IMR-90 (cell line): ENCODE data around the gene BORA. TPM values are rescaled to one million over a fixed set of nuclear protein-coding genes. Genes with fewer than 3 reads are reported as not detected.
A peak's percentile ranks its signal among the peaks of the same experiment; 100 is the strongest.

Source experiments
- ATAC-seq: fragments of 200-7000 bp; cut with Tn5 transposase; 2 replicates; pipeline ENCODE4 v1.9.1; 2020; ENCODE audit warnings: low read depth, mild to moderate bottlenecking, moderate library complexity
- BruUV-seq: library from RNA; stranded (reverse); fragments of 400-500 nt; replicated peaks from 2 replicates; lab custom pipeline; 2021; lab: Mats Ljungman, UMichigan
- CTCF ChIA-PET: fragments of 300-600 bp; formaldehyde crosslinking; extraction: SDS; loops from one replicate; lab custom pipeline; 2021; ENCODE audit warnings: antibody characterized with exemption; lab: Yijun Ruan, JAX
- POLR2A ChIA-PET: fragments of 300-600 bp; sonication (Branson Sonifier 250); formaldehyde crosslinking; loops from one replicate; lab custom pipeline; 2022; ENCODE audit warnings: antibody characterized with exemption; ENCODE audit not compliant: unreplicated experiment; lab: Charles Lee
- DNase-seq: peaks from one replicate; pipeline ENCODE4 v3.0.0; 2013
- H2AFZ ChIP-seq: replicated peaks from 2 replicates; pipeline ENCODE3; 2013; ENCODE audit warnings: low read length, mild to moderate bottlenecking; ENCODE audit not compliant: poor library complexity
- H2AK5ac ChIP-seq: 2 replicates; pipeline ENCODE4 v1.6.1; 2013; ENCODE audit warnings: low read depth, low read length, inconsistent platforms
- H2AK9ac ChIP-seq: replicated peaks from 2 replicates; pipeline ENCODE3; 2013; ENCODE audit warnings: mild to moderate bottlenecking, low read depth, low read length, moderate library complexity; ENCODE audit not compliant: poor library complexity
- H2BK120ac ChIP-seq: 2 replicates; pipeline ENCODE4 v1.6.1; 2013; ENCODE audit warnings: low read depth, low read length, inconsistent platforms
- H2BK15ac ChIP-seq: 3 replicates; pipeline ENCODE4 v1.6.1; 2013; ENCODE audit warnings: low read depth, low read length, inconsistent platforms
- H2BK20ac ChIP-seq: 2 replicates; pipeline ENCODE4 v1.6.1; 2013; ENCODE audit warnings: low read depth, mild to moderate bottlenecking, inconsistent platforms, low read length, moderate library complexity
- H2BK5ac ChIP-seq: 2 replicates; pipeline ENCODE4 v1.6.1; 2013; ENCODE audit warnings: mild to moderate bottlenecking, low read depth, low read length, inconsistent platforms; ENCODE audit not compliant: poor library complexity, severe bottlenecking
- H3K14ac ChIP-seq: replicated peaks from 2 replicates; pipeline ENCODE4 v1.6.1; 2013; ENCODE audit warnings: low read depth, low read length, inconsistent platforms
- H3K18ac ChIP-seq: 2 replicates; pipeline ENCODE4 v1.6.1; 2013; ENCODE audit warnings: low read depth, low read length, control low read depth
- H3K23ac ChIP-seq: 2 replicates; pipeline ENCODE4 v1.6.1; 2013; ENCODE audit warnings: low read depth, low read length, inconsistent platforms
- H3K27ac ChIP-seq: 2 replicates; pipeline ENCODE4 v1.5.1; 2013; ENCODE audit warnings: mild to moderate bottlenecking, control low read depth, low read length; ENCODE audit not compliant: insufficient read depth
- H3K27me3 ChIP-seq: 2 replicates; pipeline ENCODE4 v1.6.1; 2013; ENCODE audit warnings: low read length; ENCODE audit not compliant: control insufficient read depth, insufficient read depth
- H3K36me3 ChIP-seq: 2 replicates; pipeline ENCODE4 v1.6.1; 2013; ENCODE audit warnings: low read length, mixed read lengths; ENCODE audit not compliant: control insufficient read depth, insufficient read depth
- H3K4ac ChIP-seq: 2 replicates; pipeline ENCODE4 v1.6.1; 2013; ENCODE audit warnings: low read depth, low read length, inconsistent platforms
- H3K4me1 ChIP-seq: 2 replicates; pipeline ENCODE4 v1.6.1; 2013; ENCODE audit warnings: low read length, mixed read lengths; ENCODE audit not compliant: control insufficient read depth, insufficient read depth
- H3K4me2 ChIP-seq: 2 replicates; pipeline ENCODE4 v1.6.1; 2013; ENCODE audit warnings: low read depth, mild to moderate bottlenecking, control low read depth, low read length, moderate library complexity
- H3K4me3 ChIP-seq: 2 replicates; pipeline ENCODE4 v1.5.1; 2013; ENCODE audit warnings: low read depth, mild to moderate bottlenecking, control low read depth, low read length, moderate library complexity; ENCODE audit not compliant: insufficient read depth
- H3K56ac ChIP-seq: 2 replicates; pipeline ENCODE4 v1.6.1; 2013; ENCODE audit warnings: low read length, inconsistent platforms; ENCODE audit not compliant: insufficient read depth; ENCODE audit errors: extremely low read depth
- H3K79me1 ChIP-seq, 2 experiments: 2 replicates each; pipeline ENCODE4 v1.6.1; 2013; ENCODE audit warnings: low read length in 2 of 2, inconsistent platforms in 1 of 2, low read depth in 1 of 2
- H3K9ac ChIP-seq: 2 replicates; pipeline ENCODE4 v1.6.1; 2013; ENCODE audit warnings: low read depth, low read length, control low read depth
- H3K9me1 ChIP-seq: 2 replicates; pipeline ENCODE4 v1.6.1; 2013; ENCODE audit warnings: low read length, inconsistent platforms; ENCODE audit not compliant: insufficient read depth
- H3K9me3 ChIP-seq: 2 replicates; pipeline ENCODE4 v1.6.1; 2013; ENCODE audit warnings: low read length; ENCODE audit not compliant: control insufficient read depth, insufficient read depth
- H4K20me1 ChIP-seq: 2 replicates; pipeline ENCODE4 v1.6.1; 2013; ENCODE audit warnings: low read length, inconsistent platforms; ENCODE audit not compliant: insufficient read depth
- H4K5ac ChIP-seq: 2 replicates; pipeline ENCODE4 v1.6.1; 2013; ENCODE audit warnings: mild to moderate bottlenecking, low read depth, low read length, control low read depth
- H4K8ac ChIP-seq, 2 experiments: 2 replicates each; pipeline ENCODE4 v1.6.1; 2013; ENCODE audit warnings: low read depth in 2 of 2, low read length in 2 of 2, control low read depth in 1 of 2, inconsistent platforms in 1 of 2
- H4K91ac ChIP-seq: 2 replicates; pipeline ENCODE4 v1.6.1; 2013; ENCODE audit warnings: low read depth, low read length, inconsistent platforms; ENCODE audit not compliant: insufficient read depth
- BHLHE40 ChIP-seq: fragments of 150-350 bp; IDR thresholded peaks from 2 replicates; pipeline ENCODE4 v1.6.1; 2016; ENCODE audit warnings: mild to moderate bottlenecking, low read depth, low read length
- MAFK ChIP-seq: IDR thresholded peaks from 2 replicates; pipeline ENCODE4 v1.6.1; 2012; ENCODE audit warnings: low read depth, low read length, improper control_type of control experiment
- MXI1 ChIP-seq: IDR thresholded peaks from 2 replicates; pipeline ENCODE4 v1.6.1; 2012; ENCODE audit warnings: low read depth, mild to moderate bottlenecking, low read length, moderate library complexity, borderline replicate concordance
- POLR2A ChIP-seq: IDR thresholded peaks from 2 replicates; pipeline ENCODE4 v1.6.1; 2012; ENCODE audit warnings: mild to moderate bottlenecking, low read depth, low read length
- RCOR1 ChIP-seq: IDR thresholded peaks from 2 replicates; pipeline ENCODE4 v1.6.1; 2012; ENCODE audit warnings: mild to moderate bottlenecking, low read length, improper control_type of control experiment; ENCODE audit not compliant: insufficient replicate concordance
- WGBS, 2 experiments: methylation state at CpG; one replicate each; pipeline versions ENCODE4 v1.1.5 to v1.1.7; 2013; ENCODE audit warnings: missing lambda C conversion rate in 2 of 2; ENCODE audit not compliant: insufficient read length in 1 of 2; ENCODE audit errors: extremely low coverage in 2 of 2; 5-methylcytosine and 5-hydroxymethylcytosine counted together
- dilution Hi-C: fragments of 300-500 bp; cut with HindIII; formaldehyde crosslinking; loops from one replicate; pipeline ENCODE4 v1.14.3; 2018; ENCODE audit warnings: low sequenced_read_pairs; ENCODE audit not compliant: unreplicated experiment
- in situ Hi-C: fragments of 300-500 bp; cut with MboI; formaldehyde crosslinking; loops from 3 replicates; pipeline ENCODE4 v1.14.3; 2019; ENCODE audit warnings: low sequenced_read_pairs, inconsistent platforms, mixed read lengths
- intact Hi-C: fragments of 100-400 bp; cut with micrococcal nuclease; formaldehyde crosslinking; loops from 2 replicates; pipeline ENCODE4 v1.10.0; 2022
- polyA plus RNA-seq, 3 experiments: library from polyadenylated mRNA; depleted of rRNA; stranded (reverse); fragments of >200 nt; gene quantifications; 2 replicates each; pipeline ENCODE4 v1.2.3, GENCODE V29; 2012; ENCODE audit warnings: low replicate concordance in 1 of 3
- total RNA-seq: library from RNA; depleted of rRNA; stranded (reverse); fragments of >200 nt; gene quantifications from 2 replicates; pipeline ENCODE4 v1.2.3, GENCODE V29; 2012

Gene BORA
- total and polyA plus RNA-seq, 2 of the 4 experiments (the other 2 are of a cell fraction) = 4.0 to 12.2 TPM

DNA sequence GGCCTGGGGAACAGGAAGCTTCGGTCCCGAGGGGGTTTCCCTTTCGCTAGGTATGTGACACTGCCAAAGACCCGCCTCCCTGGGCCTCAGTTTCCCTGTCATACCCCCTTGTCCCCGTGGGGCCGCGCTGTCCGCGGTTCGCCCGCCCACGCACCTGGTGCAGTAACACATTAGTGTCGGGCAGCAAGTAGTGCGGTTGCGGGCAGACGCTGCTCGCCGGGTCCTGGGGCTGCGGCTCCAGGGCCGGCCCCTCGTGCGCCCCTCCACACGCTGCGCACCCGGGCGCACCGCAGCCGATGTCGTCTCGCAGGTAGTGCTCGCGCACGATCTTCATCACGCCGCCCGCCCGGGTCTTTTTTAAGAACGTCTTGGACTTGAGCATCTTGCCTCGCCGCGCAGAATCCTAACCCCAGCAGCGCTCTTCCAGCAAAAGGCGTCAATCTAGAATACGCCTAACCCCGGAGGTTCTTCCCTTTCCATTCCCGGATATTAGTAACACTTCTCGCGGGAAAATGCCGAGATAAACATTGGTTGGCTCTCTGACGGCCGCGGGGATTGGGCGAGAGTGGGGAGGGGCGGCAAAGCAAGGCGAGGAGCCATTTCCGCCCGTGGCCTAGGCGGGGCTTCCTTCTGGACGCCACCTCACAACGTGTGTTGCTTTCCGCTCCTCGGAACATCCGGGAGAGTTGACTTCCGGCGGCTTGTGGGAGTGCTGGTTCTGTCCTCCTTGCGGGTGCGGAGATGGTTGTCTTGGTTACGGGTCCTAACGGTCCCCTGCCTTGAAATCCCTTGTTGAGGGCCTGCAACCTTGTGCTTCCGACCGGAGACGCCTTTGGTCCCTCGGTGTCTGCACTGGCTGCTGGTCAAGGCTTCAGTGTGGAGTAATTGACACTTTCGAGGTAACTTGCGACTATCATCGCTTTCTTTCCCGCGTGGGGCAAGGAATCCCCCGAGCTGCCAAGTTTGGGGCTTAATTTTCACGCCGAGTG, 54.0 kb downstream of the BORA start, which contains the start of the genes DIS3 and PIBF1:
TSS of gene DIS3 (minus strand) at position 450 of the 989 bp plus-strand sequence. CDS start at position 382, 68 bp downstream.
TSS of gene PIBF1 (plus strand) at position 683 of the 989 bp plus-strand sequence. CDS start 1,337 bp downstream, outside the sequence.
- intact Hi-C loops = no loop called here
- H3K56ac ChIP-seq = peak within 1 kb of the TSS; percentile 87

More for the DNA sequence above, 54.0 kb downstream of the BORA start, which contains the start of the genes DIS3 and PIBF1:
- 1% methylated on average over 32 of the region's 81 CpGs; no CpG with 5 or more reads in 1 of the 2 experiments for WGBS, 2 experiments
- H3K27me3 ChIP-seq = no peaks in the 10 kb centered on the region
- POLR2A ChIA-PET = no interaction called here
- H3K4me3 ChIP-seq = peak within 1 kb of the TSS; percentile 72
- peaks cover 12 to 46% of the 10 kb centered on the region in 2 experiments for H3K79me1 ChIP-seq
- H3K27ac ChIP-seq = peak within 1 kb of the TSS; percentile 73
- DNase-seq (peak; percentile 98), ATAC-seq (peak; percentile 99)
- peak within 1 kb of the TSS; percentile 99 for H3K4me2 ChIP-seq
- H3K9me1 ChIP-seq = peaks cover 4% of the 10 kb centered on the region; the same call in 1 of the 2 replicates
- H2BK20ac ChIP-seq = no peak within 1 kb of the TSS
- peak within 1 kb of the TSS; percentile 91 for H2AK9ac ChIP-seq
- peak within 1 kb of the TSS; percentile 99 for H2AFZ ChIP-seq
- CTCF ChIA-PET = no interaction called here
- H4K8ac ChIP-seq = peak within 1 kb of the TSS; percentile 41 to 94
- peak within 1 kb of the TSS; percentile 93 for H3K4ac ChIP-seq
- H2BK15ac ChIP-seq = no peak within 1 kb of the TSS
- H3K18ac ChIP-seq = no peak within 1 kb of the TSS
- peak within 1 kb of the TSS; percentile 83 for H4K91ac ChIP-seq
- TF ChIP-seq BHLHE40 (peak; percentile 74; the same call in 1 of the 2 replicates), RCOR1 (no peak), MXI1 (peak; percentile 84), MAFK (no peak), POLR2A (peak; percentile 91)
- peak within 1 kb of the TSS; percentile 73 for H2BK5ac ChIP-seq
- H3K9ac ChIP-seq = peak within 1 kb of the TSS; percentile 95
- H3K36me3 ChIP-seq = peaks cover 12% of the 10 kb centered on the region
- TSS peak; percentile 61 for BruUV-seq
- H2AK5ac ChIP-seq = peak within 1 kb of the TSS; percentile 79
- dilution Hi-C loops (no loop called here), in situ Hi-C loops (no loop called here)
- peak within 1 kb of the TSS; percentile 66 for H2BK120ac ChIP-seq
- peak within 1 kb of the TSS; percentile 95 for H3K23ac ChIP-seq
- H4K5ac ChIP-seq = peak within 1 kb of the TSS; percentile 67
- no peaks in the 10 kb centered on the region for H3K9me3 ChIP-seq
- H3K4me1 ChIP-seq = no peaks in the 10 kb centered on the region
- H4K20me1 ChIP-seq = peaks cover 5% of the 10 kb centered on the region; the same call in 1 of the 2 replicates
- peak within 1 kb of the TSS; percentile 95 for H3K14ac ChIP-seq
